CD8-positive, alpha-beta memory T cell (primary cell): ENCODE measurements around the gene FAM89A. TPM values are rescaled to one million over a fixed set of nuclear protein-coding genes. Genes with fewer than 3 reads are reported as not detected.
"Not testable (repeated sequence)": the region's sequence is repeated elsewhere in the genome, so short reads cannot be mapped to it uniquely, and the experiment has no call there.

ENCODE experiments used
- CTCF ChIA-PET: fragments of 350-600 bp; sonication (Branson Sonifier 250); formaldehyde crosslinking; loops from one replicate; lab custom pipeline; 2021; ENCODE audit warnings: antibody characterized with exemption; lab: Charles Lee
- POLR2A ChIA-PET: fragments of 350-600 bp; sonication (Branson Sonifier 250); formaldehyde crosslinking; loops from one replicate; lab custom pipeline; 2021; ENCODE audit warnings: antibody characterized with exemption; lab: Charles Lee
- DNase-seq, 5 donors: peaks; one replicate each; pipeline versions ENCODE4 v3.0.0 to v3.0.0-alpha.2; 2020 to 2022; ENCODE audit warnings: mixed read lengths in 1 of 5
- H3K27ac ChIP-seq: one replicate; pipeline ENCODE4 v1.7.0; 2013; ENCODE audit warnings: low read depth, mild to moderate bottlenecking, low read length, moderate library complexity
- H3K27me3 ChIP-seq: 2 replicates; pipeline ENCODE4 v1.7.0; 2013; ENCODE audit warnings: low read length, mild to moderate bottlenecking; ENCODE audit not compliant: insufficient read depth, poor library complexity, severe bottlenecking
- H3K36me3 ChIP-seq: 2 replicates; pipeline ENCODE4 v1.7.0; 2013; ENCODE audit warnings: mild to moderate bottlenecking, low read length, moderate library complexity; ENCODE audit not compliant: insufficient read depth
- H3K4me1 ChIP-seq: 2 replicates; pipeline ENCODE4 v1.7.0; 2013; ENCODE audit warnings: mild to moderate bottlenecking, low read length, moderate library complexity; ENCODE audit not compliant: insufficient read depth
- H3K4me3 ChIP-seq: 2 replicates; pipeline ENCODE4 v1.7.0; 2013; ENCODE audit warnings: mild to moderate bottlenecking, low read length
- H3K9me3 ChIP-seq: 2 replicates; pipeline ENCODE4 v1.7.0; 2013; ENCODE audit warnings: mild to moderate bottlenecking, low read length
- H3K27ac Mint-ChIP-seq, 8 donors: one replicate each; pipeline ENCODE4 v1.8.0; 2020 to 2021; ENCODE audit warnings: mixed read lengths in 8 of 8, mild to moderate bottlenecking in 6 of 8, inconsistent platforms in 3 of 8, moderate library complexity in 3 of 8
- H3K27me3 Mint-ChIP-seq, 2 donors: one replicate each; pipeline ENCODE4 v1.8.0; 2020 to 2021; ENCODE audit warnings: mixed read lengths in 2 of 2, mild to moderate bottlenecking in 1 of 2, moderate library complexity in 1 of 2
- H3K36me3 Mint-ChIP-seq, 3 donors: one replicate each; pipeline ENCODE4 v1.8.0; 2020 to 2021; ENCODE audit warnings: mixed read lengths in 3 of 3, inconsistent platforms in 1 of 3, mild to moderate bottlenecking in 1 of 3
- H3K4me1 Mint-ChIP-seq, 3 donors: one replicate each; pipeline ENCODE4 v1.8.0; 2020 to 2021; ENCODE audit warnings: mixed read lengths in 3 of 3, inconsistent platforms in 1 of 3, mild to moderate bottlenecking in 1 of 3
- H3K4me3 Mint-ChIP-seq, 7 donors: one replicate each; pipeline ENCODE4 v1.8.0; 2020 to 2021; ENCODE audit warnings: mixed read lengths in 7 of 7, mild to moderate bottlenecking in 6 of 7, moderate library complexity in 4 of 7, inconsistent platforms in 2 of 7
- H3K9me3 Mint-ChIP-seq, 5 donors: one replicate each; pipeline ENCODE4 v1.8.0; 2020 to 2022; ENCODE audit warnings: mixed read lengths in 5 of 5, mild to moderate bottlenecking in 3 of 5, moderate library complexity in 2 of 5, inconsistent platforms in 1 of 5
- polyA plus RNA-seq: library from polyadenylated mRNA; unstranded; fragments of 300-500 nt; fragmentation: Illumina TruSeq; gene quantifications from one replicate; pipeline ENCODE4 v1.2.3, GENCODE V29; 2021
- total RNA-seq, 2 experiments: library from RNA; stranded (reverse); gene quantifications; one replicate each; pipeline ENCODE4 v1.2.3, GENCODE V29; 2021

FAM89A gene
- total and polyA plus RNA-seq, 3 experiments from 2014 or later = 10.5 to 14.8 (median 12.1) TPM

DNA sequence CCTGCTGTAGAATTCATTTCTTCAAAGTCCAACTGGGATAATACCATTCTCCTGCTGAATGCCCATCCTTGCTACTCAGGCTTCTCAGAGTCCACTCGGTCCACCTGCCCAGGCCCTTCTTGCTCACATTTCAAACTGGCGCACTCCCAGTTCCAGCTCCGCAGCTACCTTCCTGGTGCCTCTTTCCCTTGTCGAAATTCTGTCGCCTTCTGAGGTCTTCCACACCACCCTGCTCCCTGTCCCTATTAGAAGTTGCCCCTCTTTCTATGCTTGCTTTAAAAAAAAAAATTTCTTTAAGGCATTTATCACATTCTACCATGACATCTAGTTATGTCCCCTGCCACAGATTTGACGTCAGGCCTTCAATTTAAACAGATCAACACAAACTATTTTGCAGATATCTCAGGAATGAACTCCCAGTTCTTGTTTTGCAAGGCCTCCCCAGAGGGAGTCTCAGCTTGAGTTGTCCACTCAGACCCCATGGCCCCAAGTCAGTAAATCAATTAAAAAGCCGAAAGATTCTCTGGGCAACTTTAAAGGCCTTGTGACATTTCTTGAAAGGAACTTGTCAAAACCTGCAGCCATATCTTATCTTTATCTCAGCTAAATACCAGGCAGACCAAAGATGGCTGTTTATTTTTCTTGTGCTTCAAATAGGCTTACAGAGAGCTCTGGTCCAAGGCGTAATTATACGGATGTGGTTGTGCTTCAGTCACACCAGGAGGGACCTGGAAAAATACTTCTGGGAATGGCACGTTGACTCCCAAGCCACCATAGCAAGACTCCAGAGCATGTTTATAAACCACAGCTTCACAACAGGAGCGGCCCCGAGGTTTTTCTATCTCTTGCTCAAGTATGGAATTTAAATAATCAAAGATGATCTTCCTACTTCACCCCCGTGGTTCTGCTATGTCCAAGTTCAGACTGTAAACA, 2.2 kb downstream of the FAM89A start:
- H3K4me3 Mint-ChIP-seq = peak overlapping the region in 5 of 7 donors; percentile 17 to 81 (median 61)
- H3K4me1 Mint-ChIP-seq = peaks cover 25 to 39% (median 37%) of the 10 kb centered on the region in 3 donors
- Histone ChIP-seq H3K27ac (no peak overlapping the region), H3K4me3 (no peak overlapping the region), H3K4me1 (peaks cover 29% of the 10 kb centered on the region), H3K27me3 (no peaks in the 10 kb centered on the region), H3K36me3 (no peaks in the 10 kb centered on the region), H3K9me3 (no peaks in the 10 kb centered on the region)
- no peak overlapping the region for H3K27ac Mint-ChIP-seq
- H3K27me3 Mint-ChIP-seq = peaks cover 0 to 3% of the 10 kb centered on the region in 2 donors
- ChIA-PET POLR2A (no interaction called here), CTCF (no interaction called here)
- no peaks in the 10 kb centered on the region for H3K9me3 Mint-ChIP-seq
- no peak for DNase-seq
- peaks cover 0 to 2% (median 0%) of the 10 kb centered on the region in 3 donors for H3K36me3 Mint-ChIP-seq

- no peak overlapping the region for H3K4me3 ChIP-seq
- H3K27ac ChIP-seq = no peak overlapping the region
- CTCF ChIA-PET = interaction anchor here (1.0 kb wide), 1 partner anchor 12 kb away, joined by 3 read pairs; no protein-coding TSS in a partner anchor
- H3K27me3 ChIP-seq = no peaks in the 10 kb centered on the region
- no peaks in the 10 kb centered on the region for H3K36me3 ChIP-seq
- peaks cover 0 to 3% of the 10 kb centered on the region in 2 donors for H3K27me3 Mint-ChIP-seq
- no peak for DNase-seq
- peaks cover 24 to 38% (median 36%) of the 10 kb centered on the region in 3 donors for H3K4me1 Mint-ChIP-seq
- H3K36me3 Mint-ChIP-seq = peaks cover 0 to 2% (median 0%) of the 10 kb centered on the region in 3 donors
- peaks cover 29% of the 10 kb centered on the region for H3K4me1 ChIP-seq
- H3K4me3 Mint-ChIP-seq = peak overlapping the region in 2 of 7 donors; percentile 7 to 53
- H3K9me3 ChIP-seq = no peaks in the 10 kb centered on the region
- H3K27ac Mint-ChIP-seq = no peak overlapping the region
- H3K9me3 Mint-ChIP-seq = no peaks in the 10 kb centered on the region
- POLR2A ChIA-PET = no interaction called here
Observed at GRCh38 chr1:231036416-231036815, 3.6 kb downstream of the FAM89A start.

GRCh38 chr1:231035799-231036198, 4.3 kb downstream of the FAM89A start:
- Histone ChIP-seq H3K4me3 (no peak overlapping the region), H3K9me3 (no peaks in the 10 kb centered on the region), H3K4me1 (peaks cover 25% of the 10 kb centered on the region), H3K27me3 (no peaks in the 10 kb centered on the region), H3K36me3 (no peaks in the 10 kb centered on the region), H3K27ac (no peak overlapping the region)
- Mint-ChIP-seq H3K4me1 (peaks cover 21 to 34% (median 33%) of the 10 kb centered on the region in 3 donors), H3K27me3 (peaks cover 0 to 3% of the 10 kb centered on the region in 2 donors), H3K4me3 (peak overlapping the region in 1 of 7 donors; percentile 53), H3K9me3 (no peaks in the 10 kb centered on the region), H3K36me3 (no peaks in the 10 kb centered on the region), H3K27ac (no peak overlapping the region)
- POLR2A ChIA-PET = no interaction called here
- CTCF ChIA-PET = no interaction called here
- no peak for DNase-seq

DNA sequence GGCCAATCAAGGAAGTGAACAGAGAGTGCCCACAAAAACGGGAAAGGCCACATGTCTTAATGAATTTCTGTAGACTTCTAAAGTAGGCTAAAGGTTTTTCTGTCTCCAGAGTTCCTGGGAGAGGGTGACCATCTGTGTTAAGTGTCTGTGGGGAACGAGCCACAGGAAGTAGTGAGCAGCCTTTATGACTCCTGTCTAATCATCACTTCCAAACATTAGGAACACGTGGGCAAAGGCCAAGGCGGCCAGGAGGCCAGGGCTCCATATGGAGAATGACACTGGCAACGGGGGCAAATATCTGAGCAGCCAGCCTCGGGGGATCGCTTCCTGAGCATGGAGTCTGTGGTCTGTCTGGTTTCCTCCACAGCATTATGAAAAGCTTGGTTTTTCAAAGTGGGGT, 7.1 kb downstream of the FAM89A start:
- H3K36me3 Mint-ChIP-seq = no peaks in the 10 kb centered on the region
- Histone ChIP-seq H3K9me3 (no peaks in the 10 kb centered on the region), H3K4me1 (peaks cover 11% of the 10 kb centered on the region), H3K36me3 (no peaks in the 10 kb centered on the region), H3K4me3 (no peak overlapping the region), H3K27me3 (no peaks in the 10 kb centered on the region), H3K27ac (no peak overlapping the region)
- ChIA-PET CTCF (no interaction called here), POLR2A (no interaction called here)
- H3K27ac Mint-ChIP-seq = no peak overlapping the region
- peaks cover 0 to 3% of the 10 kb centered on the region in 2 donors for H3K27me3 Mint-ChIP-seq
- no peak for DNase-seq
- H3K4me1 Mint-ChIP-seq = peaks cover 16 to 25% (median 23%) of the 10 kb centered on the region in 3 donors
- no peaks in the 10 kb centered on the region for H3K9me3 Mint-ChIP-seq
- no peak overlapping the region for H3K4me3 Mint-ChIP-seq

DNA sequence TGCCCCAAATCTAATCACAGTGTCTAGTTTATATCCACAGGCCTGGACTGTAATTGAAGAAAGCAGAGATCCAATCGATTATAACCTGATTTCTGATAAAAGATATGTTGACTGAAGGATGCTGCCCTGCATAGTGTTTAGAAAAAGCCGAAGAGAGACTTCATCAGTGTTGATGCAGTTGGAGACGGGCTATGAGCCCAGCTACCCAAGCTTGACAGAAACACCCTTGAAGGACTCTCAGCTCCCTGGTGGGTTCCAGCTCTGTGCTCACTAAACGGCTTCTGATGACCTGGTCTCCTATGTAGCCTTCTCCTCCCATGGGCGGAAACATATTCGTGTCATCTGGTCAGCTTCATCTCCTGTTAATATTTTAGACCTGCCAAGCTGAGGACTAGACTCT, 10.2 kb downstream of the FAM89A start:
- Histone ChIP-seq H3K4me3 (no peak overlapping the region), H3K27me3 (no peaks in the 10 kb centered on the region), H3K27ac (no peak overlapping the region), H3K4me1 (no peaks in the 10 kb centered on the region), H3K9me3 (no peaks in the 10 kb centered on the region), H3K36me3 (no peaks in the 10 kb centered on the region)
- Mint-ChIP-seq H3K27me3 (no peaks in the 10 kb centered on the region), H3K36me3 (peaks cover 0 to 1% (median 0%) of the 10 kb centered on the region in 3 donors), H3K4me3 (no peak overlapping the region), H3K27ac (no peak overlapping the region), H3K4me1 (peaks cover 0 to 2% (median 0%) of the 10 kb centered on the region in 3 donors), H3K9me3 (no peaks in the 10 kb centered on the region)
- CTCF ChIA-PET = no interaction called here
- POLR2A ChIA-PET = no interaction called here
- no peak for DNase-seq

GRCh38 chr1:231029247-231029646, 10.8 kb downstream of the FAM89A start:
- H3K27me3 ChIP-seq, H3K27me3 Mint-ChIP-seq, H3K4me1 Mint-ChIP-seq, H3K27ac Mint-ChIP-seq, H3K27ac ChIP-seq, H3K4me3 ChIP-seq, H3K9me3 ChIP-seq, CTCF ChIA-PET, H3K36me3 Mint-ChIP-seq, DNase-seq, H3K4me3 Mint-ChIP-seq, H3K36me3 ChIP-seq, H3K9me3 Mint-ChIP-seq, H3K4me1 ChIP-seq: not testable (repeated sequence)
- POLR2A ChIA-PET = interaction anchor here (0.6 kb wide), 1 partner anchor 198 kb away, joined by 3 read pairs; no protein-coding TSS in a partner anchor

GRCh38 chr1:231028682-231029081, 11.4 kb downstream of the FAM89A start:
- Mint-ChIP-seq H3K27me3 (no peaks in the 10 kb centered on the region), H3K27ac (peak overlapping the region in 1 of 8 donors; percentile 53), H3K36me3 (peaks cover 0 to 1% (median 0%) of the 10 kb centered on the region in 3 donors), H3K9me3 (no peaks in the 10 kb centered on the region), H3K4me3 (no peak overlapping the region), H3K4me1 (peaks cover 0 to 2% (median 0%) of the 10 kb centered on the region in 3 donors)
- H3K27me3 ChIP-seq = no peaks in the 10 kb centered on the region
- H3K4me3 ChIP-seq = no peak overlapping the region
- no peak for DNase-seq
- H3K27ac ChIP-seq = no peak overlapping the region
- H3K9me3 ChIP-seq = no peaks in the 10 kb centered on the region
- CTCF ChIA-PET = no interaction called here
- no peaks in the 10 kb centered on the region for H3K36me3 ChIP-seq
- POLR2A ChIA-PET = interaction anchor here (0.6 kb wide), 1 partner anchor 199 kb away, joined by 3 read pairs; no protein-coding TSS in a partner anchor
- no peaks in the 10 kb centered on the region for H3K4me1 ChIP-seq

GRCh38 chr1:231027971-231028370, 12.1 kb downstream of the FAM89A start:
- Mint-ChIP-seq H3K9me3 (no peaks in the 10 kb centered on the region), H3K4me1 (peaks cover 0 to 2% (median 0%) of the 10 kb centered on the region in 3 donors), H3K27me3 (no peaks in the 10 kb centered on the region), H3K27ac (peak overlapping the region in 1 of 8 donors; percentile 84), H3K36me3 (peaks cover 0 to 1% (median 0%) of the 10 kb centered on the region in 3 donors), H3K4me3 (no peak overlapping the region)
- Histone ChIP-seq H3K27ac (no peak overlapping the region), H3K4me3 (no peak overlapping the region), H3K27me3 (no peaks in the 10 kb centered on the region), H3K36me3 (no peaks in the 10 kb centered on the region), H3K9me3 (no peaks in the 10 kb centered on the region), H3K4me1 (no peaks in the 10 kb centered on the region)
- no peak for DNase-seq
- ChIA-PET POLR2A (no interaction called here), CTCF (no interaction called here)
